ENCODE results near the gene RPS5. TPM values are rescaled to one million over a fixed set of nuclear protein-coding genes. Genes with fewer than 3 reads are reported as not detected.
A peak's percentile ranks its signal among the peaks of the same experiment; 100 is the strongest.

Gene RPS5
- total RNA-seq, 4 donors from 2014 or later = 1,209 to 2,449 (median 1,340) TPM

GRCh38 chr19:58388175-58388526 is 1.1 kb downstream of the RPS5 start:
- no peak for TF ChIP-seq CTCF (IDR thresholded peaks at IDR 0.05)
- TF ChIP-seq POLR2A (IDR thresholded peaks at IDR 0.05) = no peak
- H3K4me1 ChIP-seq = peaks cover 15 to 20% of the 10 kb centered on the region in 2 donors

GRCh38 chr19:58392945-58393724 is 6.1 kb downstream of the RPS5 start:
- no peak for DNase-seq
- peaks cover 0 to 18% of the 10 kb centered on the region in 2 donors for H3K4me1 ChIP-seq
- no peak overlapping the region for H3K27ac ChIP-seq
- H3K36me3 ChIP-seq = peaks cover 20 to 32% of the 10 kb centered on the region in 2 donors
- no peaks in the 10 kb centered on the region for H3K9me3 ChIP-seq
- TF ChIP-seq CTCF (IDR thresholded peaks at IDR 0.05) = no peak
- TF ChIP-seq POLR2A (IDR thresholded peaks at IDR 0.05) = no peak
- intact Hi-C loops (cut with DNase I) = no loop called here
- 94% methylated on average over 19 to 25 of the region's 26 CpGs for WGBS, 2 donors
- H3K4me3 ChIP-seq (replicated peaks in 1 of 3) = no peak overlapping the region
- peaks cover 6% of the 10 kb centered on the region for H3K27me3 ChIP-seq

More at GRCh38 chr19:58388175-58388526, 1.1 kb downstream of the RPS5 start:
- H3K9me3 ChIP-seq = no peaks in the 10 kb centered on the region
- H3K27ac ChIP-seq = no peak overlapping the region
- peak overlapping the region in 1 of 3 donors; percentile 54 for H3K4me3 ChIP-seq (replicated peaks in 1 of 3)
- no peak for DNase-seq
- H3K36me3 ChIP-seq = peaks cover 5 to 13% of the 10 kb centered on the region in 2 donors
- WGBS, 2 donors = 88 to 89% methylated on average over 3 of the region's 3 CpGs
- no peaks in the 10 kb centered on the region for H3K27me3 ChIP-seq
- intact Hi-C loops (cut with DNase I) = loop anchor here (10.0 kb wide), 1 partner anchor 63 kb away; the partner anchor contains the start of gene ZSCAN22

GRCh38 chr19:58393725-58394033 is 6.6 kb downstream of the RPS5 start:
- Histone ChIP-seq H3K27me3 (peaks cover 6% of the 10 kb centered on the region), H3K27ac (no peak overlapping the region), H3K4me3 (replicated peaks in 1 of 3) (no peak overlapping the region), H3K4me1 (peaks cover 0 to 16% of the 10 kb centered on the region in 2 donors), H3K36me3 (peaks cover 20 to 32% of the 10 kb centered on the region in 2 donors), H3K9me3 (no peaks in the 10 kb centered on the region)
- no peak for DNase-seq
- 89 to 93% methylated on average over 4 of the region's 4 CpGs for WGBS, 2 donors
- TF ChIP-seq POLR2A (IDR thresholded peaks at IDR 0.05) (no peak), CTCF (IDR thresholded peaks at IDR 0.05) (no peak)
- intact Hi-C loops (cut with DNase I) = no loop called here

GRCh38 chr19:58394821-58395219 is 7.8 kb downstream of the RPS5 start:
- Histone ChIP-seq H3K4me1 (peaks cover 0 to 16% of the 10 kb centered on the region in 2 donors), H3K27ac (no peak overlapping the region), H3K36me3 (peaks cover 20 to 28% of the 10 kb centered on the region in 2 donors), H3K9me3 (no peaks in the 10 kb centered on the region), H3K4me3 (replicated peaks in 1 of 3) (no peak overlapping the region), H3K27me3 (peaks cover 6% of the 10 kb centered on the region)
- DNase-seq = no peak
- WGBS, 2 donors = 70 to 90% methylated on average over 2 to 3 of the region's 3 CpGs
- intact Hi-C loops (cut with DNase I) = no loop called here
- TF ChIP-seq POLR2A (IDR thresholded peaks at IDR 0.05) = no peak
- TF ChIP-seq CTCF (IDR thresholded peaks at IDR 0.05) = no peak

- H3K4me3 ChIP-seq (replicated peaks in 1 of 3) = no peak within 1 kb of the TSS
- intact Hi-C loops (cut with DNase I) = no loop called here
- H3K27ac ChIP-seq = no peak within 1 kb of the TSS
- DNase-seq = peak; percentile 45 to 47
- H3K9me3 ChIP-seq = no peaks in the 10 kb centered on the region
- H3K4me1 ChIP-seq = peaks cover under 1 to 19% of the 10 kb centered on the region in 2 donors
- 34 to 44% methylated on average over 16 to 20 of the region's 21 CpGs for WGBS, 2 donors
- peaks cover 6% of the 10 kb centered on the region for H3K27me3 ChIP-seq
- peaks cover 20 to 28% of the 10 kb centered on the region in 2 donors for H3K36me3 ChIP-seq
- TF ChIP-seq POLR2A (IDR thresholded peaks at IDR 0.05) (no peak), CTCF (IDR thresholded peaks at IDR 0.05) (no peak)
Measured at GRCh38 chr19:58395220-58395978, 8.3 kb downstream of the RPS5 start, which contains the start of gene RNF225. Gene RNF225, plus strand, starts transcription at chr19:58395656. Its CDS starts 434 bp downstream, at chr19:58396090.

Data from thyroid gland (tissue), 4 donors.